Vagina (tissue), 2 donors: ENCODE results near the gene FBLIM1.

ENCODE experiments used
- CTCF ChIP-seq, 3 experiments: fragments of 450-650 bp in 2 of 3; fragments of 200-600 bp in 1 of 3; sonication (generic) in 1 of 3; IDR thresholded peaks; one replicate each; pipeline ENCODE4 v1.5.1; 2017 to 2019; ENCODE audit warnings: antibody characterized with exemption in 3 of 3, mild to moderate bottlenecking in 2 of 3, moderate library complexity in 2 of 3
- POLR2A ChIP-seq, 2 donors: fragments of 450-650 bp; IDR thresholded peaks; one replicate each; pipeline ENCODE4 v1.6.1; 2017; ENCODE audit warnings: antibody characterized with exemption in 2 of 2, mild to moderate bottlenecking in 2 of 2, moderate library complexity in 2 of 2
- POLR2AphosphoS5 ChIP-seq, 2 donors: sonication (generic); formaldehyde crosslinking; IDR thresholded peaks; one replicate each; pipeline ENCODE4 v1.9.0; 2017; ENCODE audit warnings: antibody characterized with exemption in 2 of 2, mild to moderate bottlenecking in 2 of 2, low read depth in 1 of 2; ENCODE audit not compliant: insufficient read depth in 1 of 2

- TF ChIP-seq POLR2AphosphoS5 (IDR thresholded peaks at IDR 0.05; ENCODE audit: insufficient read depth in 1 of 2, low read depth in 1 of 2), result no peak
- no peak for TF ChIP-seq CTCF (IDR thresholded peaks at IDR 0.05)
- no peak for TF ChIP-seq POLR2A (IDR thresholded peaks at IDR 0.05)
Observed at GRCh38 chr1:15749399-15750291, 8.9 kb upstream of the FBLIM1 start.
